HG02759 (cell line): ENCODE measurements around the gene AGXT.

Source experiments
- ATAC-seq: cut with Tn5 transposase; IDR thresholded peaks from one replicate; pipeline ENCODE4 v1.9.1; 2021; ENCODE audit warnings: mild to moderate bottlenecking, moderate library complexity; ENCODE audit not compliant: unreplicated experiment

AGXT gene

DNA sequence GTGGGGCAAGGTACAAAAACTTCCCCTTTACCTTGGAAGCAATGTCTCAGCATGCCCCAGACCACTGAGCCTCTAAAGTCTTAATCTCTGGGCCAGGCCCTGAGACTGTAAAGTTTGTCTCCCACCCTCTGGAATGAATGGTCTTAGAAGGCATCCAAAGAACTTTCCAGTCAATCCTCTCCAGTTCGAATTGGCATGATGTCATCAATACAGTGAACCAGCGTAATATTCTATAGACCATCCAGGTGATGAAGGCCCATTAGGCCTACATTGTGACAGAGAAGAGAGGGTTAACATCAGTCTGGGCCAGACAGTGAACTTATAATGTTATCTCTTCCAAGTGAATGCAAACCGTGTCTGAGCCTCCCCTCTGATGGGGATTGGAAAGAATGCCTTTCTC lies 16.1 kb downstream of the AGXT start:
- no peak for ATAC-seq

DNA sequence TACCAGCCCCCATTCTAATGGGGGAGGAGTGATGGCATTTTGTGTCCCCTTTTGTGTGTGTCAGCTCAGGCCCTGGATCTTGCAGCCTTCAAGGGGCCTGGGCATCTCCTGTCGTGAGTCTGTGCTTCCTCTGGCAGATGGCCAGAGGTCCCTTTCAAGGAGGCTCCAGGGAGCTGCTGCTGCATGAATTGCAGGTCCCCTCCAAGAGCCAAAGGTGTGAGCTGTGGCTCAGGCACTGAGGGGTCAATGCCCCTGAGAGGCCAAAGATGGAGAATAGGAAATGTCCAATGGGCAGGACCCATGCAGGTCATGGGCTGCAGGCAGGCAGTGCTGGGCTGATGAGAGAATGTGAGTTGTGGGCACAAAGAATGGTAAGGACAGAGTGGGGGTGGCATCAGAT lies 16.9 kb downstream of the AGXT start:
- no peak for ATAC-seq

DNA sequence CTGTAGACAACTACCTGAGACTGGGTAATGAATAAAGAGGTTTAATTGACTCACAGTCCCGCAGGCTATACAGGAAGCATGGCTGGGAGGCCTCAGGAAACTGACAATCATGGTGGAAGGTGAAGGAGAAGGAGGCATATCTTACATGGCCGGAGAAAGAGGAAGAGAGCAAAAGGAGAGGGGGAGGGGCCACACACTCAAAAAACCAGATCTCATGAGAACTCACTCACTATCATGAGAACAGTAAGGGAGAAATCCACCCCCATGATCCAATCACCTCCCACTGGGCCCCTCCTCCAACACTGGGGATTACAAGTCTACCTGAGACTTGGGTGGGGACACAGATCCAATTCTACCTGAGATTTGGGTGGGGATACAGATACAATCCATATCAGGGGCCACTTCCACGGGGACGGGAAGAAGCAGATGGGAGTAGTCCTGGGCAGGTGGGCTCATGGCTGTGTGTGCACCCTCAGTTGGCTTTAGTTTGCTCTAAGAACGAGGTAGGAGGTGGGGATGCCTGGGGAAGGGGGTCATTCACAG lies 17.5 kb downstream of the AGXT start:
- ATAC-seq: no peak

DNA sequence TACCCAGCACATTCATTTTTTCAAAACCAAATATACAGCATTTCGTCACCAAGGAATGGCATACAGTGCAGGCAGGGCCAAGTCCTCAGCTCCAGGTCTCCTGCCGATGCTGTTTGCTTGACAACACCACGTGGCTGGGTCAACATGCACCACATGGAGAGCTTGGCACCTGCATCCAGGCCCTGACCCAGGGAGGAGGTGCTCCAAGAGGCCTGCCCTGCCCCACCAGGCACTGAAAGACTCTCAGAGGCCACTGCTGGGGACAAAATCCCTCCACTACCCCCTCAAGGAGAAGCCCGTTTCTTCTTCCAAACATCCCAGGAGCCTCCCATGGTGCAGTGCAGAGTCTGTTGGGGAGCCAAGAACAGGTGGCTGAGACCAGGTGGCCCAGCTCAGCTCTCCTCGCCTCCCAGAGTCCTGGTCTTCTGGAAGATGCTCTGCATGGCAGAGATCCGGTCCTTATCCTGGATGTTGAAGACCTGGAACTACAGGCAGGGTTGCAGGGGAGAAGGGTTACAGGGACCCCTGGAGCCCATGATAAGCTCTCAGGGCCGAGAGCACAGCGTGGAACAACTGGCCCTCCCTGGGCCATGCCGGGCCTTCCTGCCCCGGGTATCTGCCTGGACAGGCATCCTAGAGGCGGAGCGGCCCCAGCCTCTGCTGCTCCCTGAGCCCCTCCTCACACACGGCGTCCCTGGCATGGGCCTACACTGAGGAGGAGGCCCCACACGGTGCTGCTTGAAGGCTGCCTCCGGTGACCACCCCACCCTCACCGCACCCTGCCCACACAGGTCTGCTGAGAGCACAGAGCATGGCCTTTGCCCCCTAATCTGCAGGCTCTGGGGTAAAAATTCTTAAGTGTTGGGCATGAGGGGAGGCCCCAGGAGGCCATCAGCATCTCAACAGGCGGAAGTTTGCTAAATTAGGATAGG lies 18.3 kb downstream of the AGXT start:
- ATAC-seq: no peak

DNA sequence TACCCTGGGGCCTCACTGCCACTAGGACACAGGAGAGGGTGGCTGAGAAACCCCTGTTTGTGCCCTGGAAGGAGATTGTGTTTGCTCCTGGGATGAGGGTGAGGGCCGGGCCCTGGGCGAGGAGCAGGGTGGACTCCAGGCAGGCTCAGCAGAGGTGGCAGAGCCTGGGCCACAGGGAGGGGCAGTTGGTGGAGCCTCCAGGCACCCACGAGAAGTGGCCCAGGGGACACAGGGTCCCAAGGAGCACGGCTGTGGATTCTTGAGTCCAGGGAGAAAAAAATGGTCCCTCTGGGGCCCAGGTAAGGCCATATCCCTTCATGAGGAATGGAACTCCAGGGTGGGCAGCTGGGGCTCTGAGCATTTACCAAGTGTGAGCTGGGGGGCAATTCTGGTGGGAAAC lies 19.0 kb downstream of the AGXT start:
- ATAC-seq: no peak

DNA sequence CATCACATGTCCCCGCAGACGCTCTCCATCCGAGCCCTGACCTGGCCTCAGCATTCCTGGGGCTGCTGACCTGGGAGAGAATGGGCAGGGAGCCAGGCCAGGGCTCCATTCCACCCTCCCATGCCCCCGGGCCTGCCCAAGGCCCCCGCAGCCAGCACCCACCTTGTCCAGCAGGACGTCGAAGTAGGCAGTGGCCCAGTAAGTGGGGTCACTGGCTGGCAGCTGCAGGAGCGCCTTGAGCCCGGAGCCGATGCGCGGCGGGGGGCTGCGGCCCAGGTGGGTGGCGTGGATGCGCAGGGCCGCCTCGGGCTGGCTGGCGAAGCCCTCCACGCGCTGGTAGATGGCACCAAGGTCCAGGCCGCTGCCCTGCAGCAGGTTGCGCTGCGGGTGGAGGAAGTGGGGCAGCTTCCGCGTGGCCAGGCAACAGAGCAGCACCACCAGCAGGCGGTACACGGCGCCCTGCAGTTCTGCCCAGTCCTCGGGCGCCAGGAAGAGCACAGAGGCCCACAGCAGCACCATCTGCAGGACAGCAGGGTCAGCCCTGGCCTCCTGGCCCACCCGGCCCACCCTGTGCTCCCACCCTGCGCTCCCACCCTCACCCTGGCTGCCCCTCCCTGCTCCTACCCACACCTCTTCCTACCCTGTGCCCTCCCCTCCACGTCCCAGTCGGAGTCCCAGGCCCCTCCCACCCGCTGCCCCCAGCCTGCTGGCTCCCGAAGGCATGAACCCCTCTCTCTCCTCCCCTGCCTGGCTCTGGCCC lies 19.7 kb downstream of the AGXT start:
- ATAC-seq: no peak

DNA sequence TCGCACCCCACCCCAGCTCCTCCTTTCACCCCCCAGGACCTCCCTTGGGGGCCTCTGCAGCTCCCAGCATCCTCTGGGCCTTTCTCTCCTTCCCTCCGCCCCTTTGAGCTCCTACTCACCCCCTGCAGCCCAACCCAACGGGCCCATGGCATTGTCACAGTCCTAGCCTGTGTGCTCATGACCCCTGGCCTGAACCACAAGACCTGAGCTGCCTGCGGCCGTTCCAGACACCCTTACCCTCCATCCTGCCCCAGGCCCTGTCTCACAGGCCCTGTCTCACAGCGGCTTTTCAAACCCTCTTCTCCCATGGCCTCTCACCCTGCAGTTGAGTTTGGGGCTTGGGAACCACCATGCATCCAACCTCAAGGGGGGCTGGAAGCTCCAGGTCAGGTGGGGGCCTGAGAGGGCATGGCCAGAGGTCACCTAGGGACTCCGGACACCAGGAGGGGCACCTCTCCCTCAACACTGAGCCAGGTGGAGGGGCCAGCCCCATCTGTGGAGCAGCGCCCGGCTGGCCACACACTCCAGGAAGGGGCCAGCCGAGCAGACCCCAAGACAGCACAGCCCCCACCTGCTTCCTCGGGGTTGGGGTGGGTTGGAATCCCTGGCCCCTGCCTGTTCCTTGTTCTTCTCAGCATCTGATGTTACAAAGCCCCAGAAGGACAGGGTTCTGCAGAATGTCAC lies 20.4 kb downstream of the AGXT start:
- no peak for ATAC-seq

DNA sequence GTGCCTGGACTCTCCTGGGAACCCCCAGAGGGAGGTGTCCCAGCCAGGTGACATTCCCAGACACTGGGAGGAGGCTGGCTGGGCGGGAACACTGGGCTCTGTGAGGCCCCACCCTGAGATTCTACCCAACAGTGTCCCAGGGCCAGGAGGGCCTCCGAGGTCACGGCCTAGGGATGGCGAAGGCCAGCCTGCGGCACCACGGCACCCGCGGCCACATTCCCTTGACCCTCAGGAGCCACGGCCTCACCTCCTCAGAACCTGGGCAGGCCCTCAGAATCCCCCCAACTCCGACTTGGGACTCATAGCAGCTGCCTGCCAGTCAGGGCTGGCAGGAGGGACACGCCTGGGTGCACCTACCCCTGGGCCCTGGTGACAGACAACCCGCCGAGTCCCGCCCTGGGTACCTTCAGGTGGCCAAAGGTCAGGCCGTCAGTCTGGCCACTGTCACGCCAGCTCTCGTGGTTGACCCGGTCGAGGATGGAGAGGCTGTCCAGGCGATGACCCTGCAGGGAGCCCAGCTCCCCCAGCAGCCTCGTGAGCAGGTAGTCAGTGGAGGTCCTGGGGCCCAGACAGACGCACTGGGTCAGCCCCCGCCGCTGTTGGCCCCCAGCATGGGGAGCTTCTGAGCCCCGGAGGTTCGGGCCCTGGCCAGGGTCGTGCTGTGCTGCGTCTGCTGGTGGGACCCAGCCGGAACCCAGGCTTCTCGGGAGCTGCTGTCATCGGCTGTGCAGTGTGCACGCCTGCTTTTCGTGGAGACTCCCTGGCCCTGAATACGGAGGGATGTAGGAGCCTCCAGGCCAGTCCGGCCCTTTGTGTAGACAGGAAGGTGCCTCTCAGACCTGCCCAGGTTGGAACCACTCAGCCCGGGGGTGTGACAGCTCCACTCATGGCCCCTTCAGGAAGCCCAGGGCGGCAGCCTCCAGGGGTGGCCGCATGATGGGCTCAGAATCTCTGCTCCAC lies 21.3 kb downstream of the AGXT start:
- ATAC-seq: no peak

DNA sequence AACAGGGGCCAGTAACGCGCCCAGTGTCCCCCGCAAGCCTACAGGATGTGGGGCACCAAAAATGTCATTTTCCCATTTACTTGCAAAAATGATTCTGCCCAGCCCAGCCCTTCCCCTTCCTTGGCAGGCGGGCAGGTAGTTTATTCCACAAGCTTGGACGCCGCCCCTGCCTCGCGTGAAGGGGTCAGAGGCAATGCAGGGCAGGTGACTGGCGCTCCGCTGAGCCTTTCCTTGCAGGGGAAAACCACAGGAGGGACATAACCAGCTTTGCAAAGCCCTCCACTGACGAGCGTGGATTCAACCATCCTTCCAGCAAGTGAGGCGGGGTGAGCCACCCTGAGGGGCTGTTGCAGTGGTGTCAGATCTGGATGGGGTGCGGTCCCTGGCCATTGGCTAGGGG lies 22.1 kb downstream of the AGXT start:
- no peak for ATAC-seq

DNA sequence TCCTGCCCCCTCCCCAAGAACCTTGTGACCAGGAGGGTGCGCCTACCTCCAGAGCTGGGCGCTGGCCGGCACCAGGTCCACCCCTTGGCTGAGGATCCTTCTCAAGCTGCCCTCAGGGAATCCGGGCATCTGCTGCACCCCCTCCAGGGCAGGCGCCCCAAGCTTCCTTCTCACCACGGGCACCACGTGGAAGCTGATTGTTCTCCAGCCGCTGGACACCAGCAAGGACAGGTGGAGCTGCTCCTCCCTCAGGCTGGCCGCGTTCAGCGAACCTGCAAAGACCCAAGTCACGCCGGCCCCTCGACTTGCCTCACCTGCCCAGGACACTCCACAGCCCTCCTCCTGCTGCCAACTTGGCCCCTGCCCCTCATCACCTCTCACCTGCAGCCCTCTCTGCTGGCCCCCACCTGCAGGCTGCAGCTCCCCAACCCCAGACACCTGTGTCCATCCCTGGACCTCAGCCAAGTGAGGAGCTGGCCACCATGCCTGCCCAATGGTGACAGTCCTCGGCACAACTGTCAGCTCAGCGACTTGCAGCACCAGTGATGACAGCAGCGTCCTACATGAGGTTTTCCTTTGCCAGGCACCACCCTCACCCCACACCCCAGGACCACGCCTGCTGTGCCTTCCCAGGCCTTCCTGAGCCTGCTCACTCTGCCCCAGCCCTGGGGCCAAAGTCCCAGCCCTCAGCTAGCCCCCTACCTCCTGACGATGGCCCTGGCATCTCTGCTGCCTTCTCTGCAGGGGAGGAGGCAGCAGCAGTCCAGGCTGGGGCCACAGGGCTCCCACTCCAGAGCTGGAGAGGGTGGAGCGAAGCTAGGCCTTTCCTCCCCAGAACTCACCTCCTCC lies 23.1 kb downstream of the AGXT start:
- no peak for ATAC-seq

DNA sequence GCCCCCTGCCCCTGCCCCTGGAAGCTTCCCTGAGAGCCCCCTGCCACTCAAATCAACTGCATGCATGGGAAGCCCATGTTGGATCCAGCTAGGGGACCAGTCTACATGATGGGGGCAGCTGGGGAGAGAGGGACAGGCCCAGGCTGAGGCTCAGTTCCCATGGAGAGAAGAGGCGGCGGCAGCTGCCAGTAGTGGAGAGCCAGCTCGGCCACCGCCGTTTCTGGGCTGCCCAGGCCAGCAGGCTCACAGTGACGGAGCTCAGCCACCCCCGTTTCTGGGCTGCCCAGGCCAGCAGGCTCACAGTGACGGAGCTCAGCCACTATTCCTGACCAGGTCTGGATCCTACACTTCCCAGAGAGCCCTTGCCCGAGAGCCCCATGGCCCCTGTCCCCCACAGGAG lies 23.7 kb downstream of the AGXT start:
- ATAC-seq: no peak

DNA sequence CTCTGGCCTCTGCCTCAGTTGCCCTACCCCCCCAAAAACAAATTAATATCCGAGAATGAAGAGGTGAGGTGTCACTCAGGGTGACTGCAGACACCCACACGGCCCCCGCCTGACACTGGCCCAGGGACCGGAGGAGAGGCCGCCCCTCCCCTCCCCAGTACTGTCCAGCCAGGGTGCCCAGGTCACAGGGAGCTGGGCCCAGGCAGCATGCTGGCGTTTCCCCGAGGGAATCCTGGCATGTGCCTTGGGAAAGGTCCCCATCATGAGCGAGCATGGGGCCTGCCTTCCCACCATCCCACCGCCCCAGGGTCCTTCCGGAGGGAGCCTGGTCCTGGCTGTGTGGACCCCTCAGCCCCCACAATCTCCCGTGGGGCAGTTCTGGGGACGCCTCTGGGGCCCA lies 24.3 kb downstream of the AGXT start:
- no peak for ATAC-seq

DNA sequence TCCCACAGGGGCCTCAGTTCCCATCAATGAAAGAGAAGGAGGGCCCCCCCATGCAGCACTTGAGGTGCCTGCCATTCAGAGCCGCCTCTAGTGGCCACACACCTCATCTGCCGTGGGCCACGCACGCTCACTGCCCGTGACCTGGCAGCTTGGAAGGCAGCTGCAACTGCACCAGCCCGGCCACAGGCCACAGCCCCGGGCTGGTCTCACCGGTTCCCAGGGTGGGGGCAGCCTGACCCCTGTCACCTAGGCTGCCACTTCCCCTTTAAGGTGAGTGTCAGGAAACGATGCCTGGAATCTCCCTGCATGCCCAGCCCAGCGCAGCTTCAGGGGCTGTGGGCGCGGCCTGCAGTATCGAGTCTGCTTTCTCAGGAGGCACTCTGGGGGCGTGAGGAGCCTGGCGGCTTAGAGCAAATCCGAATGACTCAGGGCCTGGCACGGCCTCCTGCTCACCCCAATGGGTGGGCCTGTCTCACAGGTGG lies 24.8 kb downstream of the AGXT start:
- ATAC-seq: no peak

DNA sequence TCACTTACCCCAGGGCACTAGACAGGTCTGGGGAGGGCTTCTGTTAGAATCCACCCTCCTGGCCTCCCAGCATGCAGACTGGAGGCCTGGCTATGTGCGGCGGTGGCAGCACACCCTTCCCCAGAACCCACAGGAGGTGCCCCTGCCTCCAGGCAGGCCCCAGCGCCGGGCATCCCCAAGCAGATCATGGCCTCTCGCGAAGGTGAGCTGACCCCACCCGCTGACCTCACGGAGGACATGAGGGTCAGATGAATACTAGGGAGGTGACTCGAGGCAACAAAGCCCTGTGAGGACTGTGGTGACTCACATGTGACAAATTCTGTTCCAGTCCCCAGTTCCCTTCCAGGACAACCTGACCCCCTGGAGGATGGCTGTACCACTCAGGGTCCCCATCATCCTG lies 25.4 kb downstream of the AGXT start:
- ATAC-seq: no peak

DNA sequence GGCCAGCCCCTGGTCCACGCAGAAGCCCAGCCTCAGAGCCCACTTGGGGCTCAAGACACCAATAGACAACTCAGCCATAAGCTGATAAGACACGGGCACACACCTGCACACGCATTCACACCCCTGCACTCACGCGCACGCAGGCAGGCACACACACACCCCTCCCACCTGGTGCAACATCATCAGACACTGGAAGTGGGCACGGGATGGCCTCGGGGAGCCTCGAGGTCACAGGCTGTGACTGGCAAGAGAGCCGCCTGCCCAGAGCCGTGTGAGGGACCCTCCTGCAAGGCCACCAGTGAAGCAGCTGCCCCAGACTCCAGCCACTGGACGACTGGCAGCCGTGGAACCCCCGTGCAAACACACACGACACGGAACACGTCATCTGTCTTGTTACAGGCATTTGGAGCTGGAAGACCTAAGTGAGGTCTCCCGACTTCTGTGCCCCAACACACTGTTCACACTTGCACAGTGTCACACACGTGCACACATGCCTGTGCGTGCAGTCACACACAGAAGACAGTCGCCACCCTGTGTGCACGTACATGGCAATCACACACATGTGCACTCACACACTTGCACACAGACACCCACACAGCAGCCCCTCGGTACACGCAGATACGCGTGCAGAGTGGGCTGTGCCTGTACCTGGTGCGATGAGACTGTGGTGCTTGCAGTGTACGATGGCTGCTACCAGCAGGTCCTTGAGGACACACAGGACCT lies 26.4 kb downstream of the AGXT start:
- ATAC-seq: no peak

DNA sequence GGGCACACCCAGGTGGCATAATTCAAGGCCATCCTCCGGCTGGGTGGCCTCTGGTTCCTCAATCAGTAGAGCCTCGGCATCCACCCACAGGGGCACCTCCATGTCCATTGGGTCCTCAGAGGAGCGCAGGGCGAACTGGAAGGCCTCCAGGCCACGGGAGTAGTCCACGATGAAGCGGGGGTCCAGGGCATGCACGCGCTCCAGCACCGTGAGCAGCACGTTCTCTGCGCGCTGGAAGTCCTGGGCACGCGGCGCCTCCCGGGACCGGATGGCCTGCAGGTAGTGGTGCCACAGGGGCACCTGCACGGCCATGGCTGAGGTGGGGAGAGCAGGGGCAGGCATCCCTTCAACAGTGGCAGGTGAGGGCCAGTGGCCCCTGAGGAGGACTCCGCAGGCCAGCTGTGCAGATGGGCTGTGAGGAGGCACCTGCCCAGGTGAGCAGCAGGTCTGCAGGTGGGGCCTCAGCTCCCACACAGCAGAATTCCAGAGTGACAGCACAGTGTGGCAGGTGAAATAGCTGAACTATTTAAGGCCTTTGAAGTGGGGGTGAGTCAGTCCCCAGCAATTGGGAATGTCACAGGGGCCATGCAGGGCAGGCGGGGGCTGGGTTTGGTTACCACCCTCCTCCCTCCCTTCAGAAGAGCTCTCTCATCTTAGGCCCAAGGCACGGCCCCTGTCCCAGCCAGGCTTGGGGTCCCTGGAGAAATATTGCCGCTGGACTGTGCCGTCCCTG lies 27.2 kb downstream of the AGXT start, which contains the start of gene MAB21L4:
MAB21L4 (minus strand) TSS at position 501 of the 733 bp plus-strand sequence; CDS start at position 342, 159 bp downstream.
- no peak for ATAC-seq

DNA sequence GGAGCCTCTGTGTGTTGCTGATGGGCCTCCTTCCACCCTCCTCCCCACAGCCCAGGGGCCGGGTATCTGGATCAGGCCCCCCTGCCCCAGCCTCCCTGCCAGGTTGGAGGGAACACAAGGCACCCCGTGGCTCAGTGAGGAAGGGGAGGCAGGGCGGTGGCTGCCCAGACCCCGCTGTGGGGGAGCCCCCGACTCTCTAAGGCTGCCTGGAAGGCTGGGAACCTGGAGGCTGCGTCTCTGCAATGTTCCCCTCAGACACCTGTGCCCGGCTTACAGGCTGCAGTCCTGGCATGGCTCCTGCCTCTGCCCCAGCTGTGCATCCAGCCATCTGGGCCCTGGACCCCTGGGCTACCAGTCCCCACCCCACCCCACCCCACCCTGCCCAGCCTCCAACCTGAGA lies 27.8 kb downstream of the AGXT start:
- ATAC-seq: no peak
